K562 (cell line): ENCODE measurements around the gene GPX6. TPM values are rescaled to one million over a fixed set of nuclear protein-coding genes. Genes with fewer than 3 reads are reported as not detected.

Experiments used
- ATAC-seq: fragments of 200-7000 bp; cut with Tn5 transposase; 3 replicates; pipeline ENCODE4 v1.9.1; 2020; ENCODE audit warnings: moderate library complexity
- BruUV-seq: library from RNA; stranded (reverse); fragments of 400-500 nt; replicated peaks from 2 replicates; lab custom pipeline; 2021; lab: Mats Ljungman, UMichigan
- CTCF ChIA-PET: fragments of 300-600 bp; formaldehyde crosslinking; extraction: SDS; loops from one replicate; lab custom pipeline; 2021; ENCODE audit warnings: low intra/inter-chr PET ratio; lab: Yijun Ruan, JAX
- POLR2A ChIA-PET: fragments of 300-600, 350-650 bp; sonication (Branson Sonifier 250); formaldehyde crosslinking; extraction: SDS; loops from one replicate; lab custom pipeline; 2021; ENCODE audit warnings: antibody characterized with exemption, inconsistent platforms; lab: Yijun Ruan, JAX
- DNase-seq, 4 experiments: peaks; one replicate each; pipeline versions ENCODE4 v3.0.0 to v3.0.0-alpha.2; 2011 to 2018; ENCODE audit warnings: low spot score in 3 of 4, mixed read lengths in 3 of 4; ENCODE audit errors: extremely low read depth in 1 of 4
- FAIRE-seq: peaks from 2 replicates; lab custom pipeline; 2011; peaks lifted over from hg19 to GRCh38; lab: Jason Lieb, UNC
- H2AFZ ChIP-seq: 2 replicates; pipeline ENCODE4 v1.6.0; 2011; ENCODE audit warnings: low read depth, low read length, control low read depth, inconsistent platforms
- H3K27ac ChIP-seq: fragments of 200-600 bp; 3 replicates; pipeline ENCODE4 v1.8.0; 2011; ENCODE audit warnings: low read depth, mild to moderate bottlenecking, control low read depth, inconsistent platforms, low read length, moderate library complexity, mixed read lengths; ENCODE audit errors: extremely low read depth
- H3K27me3 ChIP-seq, 2 experiments: fragments of 300-600 bp in 1 of 2; 2 replicates in 1 of 2; 3 replicates in 1 of 2; pipeline versions ENCODE4 v1.6.0 to v1.8.0; 2011; ENCODE audit warnings: inconsistent platforms in 2 of 2, low read length in 2 of 2, mild to moderate bottlenecking in 1 of 2, mixed read lengths in 1 of 2, moderate library complexity in 1 of 2; ENCODE audit not compliant: control insufficient read depth in 2 of 2, insufficient read depth in 2 of 2
- H3K36me3 ChIP-seq: fragments of 300-600 bp; 3 replicates; pipeline ENCODE4 v1.8.0; 2011; ENCODE audit warnings: mild to moderate bottlenecking, low read length, inconsistent platforms; ENCODE audit not compliant: control insufficient read depth, insufficient read depth
- H3K4me1 ChIP-seq, 2 experiments: fragments of 200-600 bp in 1 of 2; replicated peaks in 1 of 2; 2 replicates in 1 of 2; 3 replicates in 1 of 2; pipeline versions ENCODE4 v1.5.1 to v1.8.0; 2011; ENCODE audit warnings: inconsistent platforms in 2 of 2, low read length in 2 of 2, mild to moderate bottlenecking in 1 of 2, mixed read lengths in 1 of 2, moderate library complexity in 1 of 2; ENCODE audit not compliant: control insufficient read depth in 2 of 2, insufficient read depth in 2 of 2
- H3K4me2 ChIP-seq: 2 replicates; pipeline ENCODE4 v1.6.1; 2011; ENCODE audit warnings: low read length, control low read depth, inconsistent platforms, mixed read lengths; ENCODE audit not compliant: insufficient read depth
- H3K4me3 ChIP-seq: fragments of 200-600 bp; sonication (generic), shearing (Covaris generic); 2 replicates; pipeline ENCODE4 v1.5.1; 2016; ENCODE audit warnings: control low read depth, inconsistent platforms
- H3K79me2 ChIP-seq: fragments of 200-600 bp; 3 replicates; pipeline ENCODE4 v1.8.0; 2011; ENCODE audit warnings: low read length, inconsistent platforms; ENCODE audit not compliant: control insufficient read depth, insufficient read depth
- H3K9ac ChIP-seq, 2 experiments: 2 replicates each; pipeline versions ENCODE4 v1.6.0 to v1.6.1; 2011; ENCODE audit warnings: low read depth in 2 of 2, low read length in 2 of 2, control low read depth in 1 of 2, inconsistent platforms in 1 of 2, mild to moderate bottlenecking in 1 of 2, mixed read lengths in 1 of 2; ENCODE audit not compliant: insufficient read depth in 1 of 2
- H3K9me1 ChIP-seq: one replicate; pipeline ENCODE4 v1.6.0; 2011; ENCODE audit warnings: inconsistent platforms, mild to moderate bottlenecking, low read length, moderate library complexity; ENCODE audit not compliant: control insufficient read depth, insufficient read depth
- H3K9me3 ChIP-seq: replicated peaks from 2 replicates; pipeline ENCODE4 v1.5.1; 2011; ENCODE audit warnings: low read depth, low read length, inconsistent platforms; ENCODE audit not compliant: control insufficient read depth, insufficient read depth
- H4K20me1 ChIP-seq: replicated peaks from 2 replicates; pipeline ENCODE4 v1.6.1; 2011; ENCODE audit warnings: low read length, inconsistent platforms, mixed read lengths; ENCODE audit not compliant: control insufficient read depth, insufficient read depth
- GATA2 ChIP-seq: sonication (generic); formaldehyde crosslinking; IDR thresholded peaks from 2 replicates; pipeline ENCODE4 v1.4.0; 2020; ENCODE audit warnings: mild to moderate bottlenecking, missing genetic modification reagents
- HNRNPK ChIP-seq: fragments of 200-400 bp; formaldehyde crosslinking; IDR thresholded peaks from one replicate; pipeline ENCODE4 v1.6.1; 2018; ENCODE audit warnings: mild to moderate bottlenecking, low read depth, low read length; ENCODE audit not compliant: poor library complexity, severe bottlenecking
- L3MBTL2 ChIP-seq: fragments of 450-650 bp; IDR thresholded peaks from 2 replicates; pipeline ENCODE4 v1.6.1; 2016; ENCODE audit warnings: mild to moderate bottlenecking, moderate library complexity
- NR2F6 ChIP-seq: fragments of 450-650 bp; formaldehyde crosslinking; IDR thresholded peaks from 2 replicates; pipeline ENCODE4 v1.4.0; 2020; ENCODE audit warnings: mild to moderate bottlenecking
- RFX1 ChIP-seq: fragments of 450-650 bp; IDR thresholded peaks from 2 replicates; pipeline ENCODE4 v1.6.1; 2016; ENCODE audit warnings: mild to moderate bottlenecking, moderate library complexity
- SRSF3 ChIP-seq: fragments of 200-400 bp; formaldehyde crosslinking; IDR thresholded peaks from 2 replicates; pipeline ENCODE4 v1.6.1; 2016; ENCODE audit warnings: mild to moderate bottlenecking, low read length, moderate library complexity; ENCODE audit not compliant: insufficient read depth
- WGBS: fragments of 100-300 bp; shearing (Covaris generic); methylation state at CpG from one replicate; pipeline ENCODE4 v1.1.6; 2016; ENCODE audit warnings: low coverage, mixed read lengths; ENCODE audit not compliant: insufficient coverage; ENCODE audit errors: missing lambda C conversion rate; 5-methylcytosine and 5-hydroxymethylcytosine counted together
- in situ Hi-C: fragments of 300-500 bp; cut with MboI; formaldehyde crosslinking; loops from 4 replicates; pipeline ENCODE4 v1.15.0; 2018; ENCODE audit warnings: inconsistent platforms, mixed read lengths
- intact Hi-C: fragments of 100-400 bp; cut with micrococcal nuclease; formaldehyde crosslinking; loops from 2 replicates; pipeline ENCODE4 v1.14.2; 2022
- polyA plus RNA-seq, 8 experiments: library from polyadenylated mRNA; depleted of rRNA in 4 of 8; stranded (reverse) in 5 of 8; unstranded in 3 of 8; fragments of >200 nt; fragmentation: Nextera tagmentation in 2 of 8; fragmentation: Illumina TruSeq in 1 of 8; extraction: Ambion mirVana in 2 of 8; extraction: Trizol in 1 of 8; gene quantifications; 2 replicates each; pipeline versions ENCODE4 v1.2.1 to v1.2.3, GENCODE V29; 2011 to 2014; ENCODE audit warnings: inconsistent platforms in 1 of 8, missing spikeins in 1 of 8
- total RNA-seq, 7 experiments: library from RNA; depleted of rRNA in 6 of 7; stranded (reverse); fragments of >200 nt in 6 of 7; fragmentation: Illumina TruSeq in 2 of 7; extraction: Trizol in 2 of 7; gene quantifications; 2 replicates each; pipeline versions ENCODE4 v1.2.1 to v1.2.3, GENCODE V29; 2011 to 2021; ENCODE audit warnings: low replicate concordance in 1 of 7

Gene GPX6
- total and polyA plus RNA-seq, 9 of the 15 experiments (the other 6 are each of a cell fraction or from before 2014, with no cell fraction given): not detected

DNA sequence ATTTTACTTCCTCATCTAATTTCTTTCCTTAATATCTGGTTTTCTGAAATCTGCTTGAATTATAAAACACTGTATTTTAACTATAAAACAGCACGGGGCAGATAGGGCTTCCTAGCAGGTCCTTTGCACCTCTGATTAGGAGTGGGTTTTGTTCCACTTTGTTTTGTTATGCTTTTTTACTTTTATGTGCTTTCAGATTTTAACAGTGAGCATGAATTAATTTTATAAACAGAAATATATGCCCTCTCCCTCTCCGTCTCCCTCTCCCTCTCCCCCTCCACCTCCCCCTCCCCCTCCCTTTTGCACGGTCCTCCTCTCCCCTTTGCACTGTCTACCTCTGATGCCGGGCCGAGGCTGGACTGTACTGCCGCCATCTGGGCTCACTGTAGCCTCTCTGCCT, 14.3 kb downstream of the GPX6 start:
- WGBS: 19% methylated on average over 1 of the region's 6 CpGs
- Histone ChIP-seq H3K27ac (no peak overlapping the region), H3K4me1 (peaks cover 8 to 21% of the 10 kb centered on the region in 2 experiments), H3K79me2 (no peaks in the 10 kb centered on the region), H4K20me1 (no peaks in the 10 kb centered on the region), H3K9me3 (no peaks in the 10 kb centered on the region), H3K4me3 (no peak overlapping the region), H3K9ac (no peak overlapping the region), H3K27me3 (no peaks in the 10 kb centered on the region), H3K4me2 (no peak overlapping the region), H3K9me1 (no peaks in the 10 kb centered on the region), H3K36me3 (no peaks in the 10 kb centered on the region), H2AFZ (no peak overlapping the region)
- ChIA-PET POLR2A (no interaction called here), CTCF (no interaction called here)
- FAIRE-seq: no peak
- no TSS peak for BruUV-seq
- in situ Hi-C loops (no loop called here), intact Hi-C loops (no loop called here)
- no peak for DNase-seq
- TF ChIP-seq NR2F6 (CRISPR knock-in tag): no peak
- TF ChIP-seq L3MBTL2: no peak
- TF ChIP-seq HNRNPK: peak; percentile 53
- ATAC-seq: no peak

- POLR2A ChIA-PET: interaction anchor here (0.6 to 1.9 kb wide), 4 partner anchors 9 to 23 kb away, joined by 3 to 11 read pairs (median 4); no protein-coding TSS in a partner anchor
- CTCF ChIA-PET: interaction anchor here (0.6 kb wide), 1 partner anchor 122 kb away, joined by 3 read pairs; no protein-coding TSS in a partner anchor
- no peaks in the 10 kb centered on the region for H3K9me1 ChIP-seq
- no peaks in the 10 kb centered on the region for H4K20me1 ChIP-seq
- 0 out of 3 replicates have a peak, but pooled peaks cover 2% of the 10 kb centered on the region for H3K79me2 ChIP-seq
- no peak overlapping the region for H3K9ac ChIP-seq
- no peaks in the 10 kb centered on the region for H3K27me3 ChIP-seq
- 12% methylated on average over 3 of the region's 3 CpGs for WGBS
- no peak for DNase-seq
- in situ Hi-C loops: no loop called here
- 0 out of 2 replicates have a peak overlapping the region, but pooled peaks have one; percentile 17 for H2AFZ ChIP-seq
- no TSS peak for BruUV-seq
- intact Hi-C loops: loop anchor here (2.0 to 10.0 kb wide), 2 partner anchors 45 to 317 kb away; no protein-coding TSS in a partner anchor
- TF ChIP-seq GATA2 (CRISPR knock-in tag): 0 out of 2 replicates have a peak, but pooled peaks have one; percentile 17
- no peak for TF ChIP-seq SRSF3
- TF ChIP-seq RFX1: peak; percentile 59; the same call in 1 of the 2 replicates
- TF ChIP-seq, all 486 proteins: peak for 2
- H3K4me2 ChIP-seq: no peak overlapping the region
- H3K9me3 ChIP-seq: no peaks in the 10 kb centered on the region
- FAIRE-seq: no peak
- H3K4me3 ChIP-seq: no peak overlapping the region
- no peak overlapping the region for H3K27ac ChIP-seq
- no peaks in the 10 kb centered on the region for H3K36me3 ChIP-seq
- H3K4me1 ChIP-seq: peaks cover 0 to 9% of the 10 kb centered on the region in 2 experiments; a peak in 3 of 5 replicates
- ATAC-seq: no peak; the same call in 2 of the 3 replicates
Observed at GRCh38 chr6:28497893-28498292, 17.7 kb downstream of the GPX6 start.
